ENCODE results near the gene SS18L1.
A peak's percentile ranks its signal among the peaks of the same experiment; 100 is the strongest.
"Not testable (repeated sequence)": the region's sequence is repeated elsewhere in the genome, so short reads cannot be mapped to it uniquely, and the experiment has no call there.

Gene SS18L1

DNA sequence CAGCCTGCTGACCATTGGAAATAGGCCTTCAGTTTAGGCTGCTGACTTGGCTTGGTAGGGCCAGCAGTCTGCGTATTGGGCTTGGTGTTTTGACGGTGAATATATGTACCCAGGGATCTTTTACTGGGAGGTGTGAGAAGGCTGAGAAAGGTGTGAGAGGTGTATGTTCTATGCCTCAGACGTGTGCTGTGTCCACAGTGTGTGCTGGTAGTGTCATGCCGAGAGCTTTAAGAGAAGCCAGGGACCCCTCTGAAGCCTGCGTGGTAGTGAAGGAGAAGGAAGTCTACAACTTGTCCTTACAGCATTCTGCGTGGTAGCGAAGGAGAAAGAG is 2.1 kb downstream of the SS18L1 start:
- TF ChIP-seq, protein P1, sequence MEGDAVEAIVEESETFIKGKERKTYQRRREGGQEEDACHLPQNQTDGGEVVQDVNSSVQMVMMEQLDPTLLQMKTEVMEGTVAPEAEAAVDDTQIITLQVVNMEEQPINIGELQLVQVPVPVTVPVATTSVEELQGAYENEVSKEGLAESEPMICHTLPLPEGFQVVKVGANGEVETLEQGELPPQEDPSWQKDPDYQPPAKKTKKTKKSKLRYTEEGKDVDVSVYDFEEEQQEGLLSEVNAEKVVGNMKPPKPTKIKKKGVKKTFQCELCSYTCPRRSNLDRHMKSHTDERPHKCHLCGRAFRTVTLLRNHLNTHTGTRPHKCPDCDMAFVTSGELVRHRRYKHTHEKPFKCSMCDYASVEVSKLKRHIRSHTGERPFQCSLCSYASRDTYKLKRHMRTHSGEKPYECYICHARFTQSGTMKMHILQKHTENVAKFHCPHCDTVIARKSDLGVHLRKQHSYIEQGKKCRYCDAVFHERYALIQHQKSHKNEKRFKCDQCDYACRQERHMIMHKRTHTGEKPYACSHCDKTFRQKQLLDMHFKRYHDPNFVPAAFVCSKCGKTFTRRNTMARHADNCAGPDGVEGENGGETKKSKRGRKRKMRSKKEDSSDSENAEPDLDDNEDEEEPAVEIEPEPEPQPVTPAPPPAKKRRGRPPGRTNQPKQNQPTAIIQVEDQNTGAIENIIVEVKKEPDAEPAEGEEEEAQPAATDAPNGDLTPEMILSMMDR (conservative IDR thresholded peaks at IDR 0.05; ENCODE audit: low read length): no peak
- DNase-seq (ENCODE audit: low read depth): no peak
- H3K4me3 ChIP-seq (ENCODE audit: low read length): no peak overlapping the region

DNA sequence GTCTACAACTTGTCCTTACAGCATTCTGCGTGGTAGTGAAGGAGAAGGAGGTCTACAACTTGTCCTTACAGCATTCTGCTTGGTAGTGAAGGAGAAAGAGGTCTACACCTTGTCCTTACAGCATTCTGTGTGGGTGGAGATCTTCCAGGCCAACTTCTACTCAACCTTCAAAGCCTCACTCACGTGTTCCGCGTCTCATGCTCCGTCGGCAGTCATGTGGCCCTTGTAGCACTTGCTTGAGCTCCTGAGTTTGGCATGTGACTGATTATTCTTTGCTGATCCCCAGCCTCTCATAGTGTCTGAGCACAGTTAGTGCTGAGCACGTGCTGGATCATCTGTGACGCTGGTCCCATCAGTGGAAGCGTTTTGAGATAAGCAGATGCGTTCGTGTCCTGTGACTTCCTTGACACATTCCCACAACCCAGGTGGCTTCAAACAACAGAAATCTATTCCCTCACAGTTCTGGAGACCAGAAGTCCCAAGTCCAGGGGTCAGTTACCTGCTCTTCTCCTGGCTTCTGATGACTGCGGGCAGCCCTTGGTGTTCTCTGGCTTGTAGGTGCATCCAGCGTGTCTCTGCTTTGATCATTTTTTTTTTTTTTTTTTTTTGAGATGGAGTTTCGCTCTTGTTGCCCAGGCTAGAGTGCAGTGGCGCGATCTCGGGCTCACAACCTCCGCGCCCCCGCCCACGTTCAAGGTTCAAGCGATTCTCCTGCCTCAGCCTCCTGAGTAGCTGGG is 2.6 kb downstream of the SS18L1 start:
- H3K4me3 ChIP-seq (ENCODE audit: low read length): no peak overlapping the region
- TF ChIP-seq, protein P1 (conservative IDR thresholded peaks at IDR 0.05; ENCODE audit: low read length): no peak
- DNase-seq (ENCODE audit: low read depth): no peak

DNA sequence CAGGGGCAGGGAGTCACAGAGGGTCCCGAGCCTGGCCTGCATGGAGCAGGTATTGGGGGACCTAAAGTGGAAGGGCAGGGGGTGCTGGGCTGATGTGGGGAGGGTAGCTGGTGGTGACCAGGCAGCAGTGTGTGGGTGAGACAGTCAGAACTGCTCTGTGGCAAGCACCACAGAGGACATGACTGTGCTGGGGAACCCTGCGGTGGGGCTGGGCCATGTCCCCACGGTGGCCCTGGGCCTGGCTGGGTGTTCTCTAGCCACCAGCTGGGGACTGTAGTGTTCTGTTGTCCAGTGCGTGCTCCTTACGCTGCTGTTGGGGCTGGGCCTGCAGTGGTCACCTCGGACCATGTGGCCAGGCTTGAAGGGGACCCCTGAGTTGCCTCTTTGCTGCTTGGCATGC is 3.6 kb downstream of the SS18L1 start:
- H3K4me3 ChIP-seq (ENCODE audit: low read length): no peak overlapping the region
- TF ChIP-seq, protein P1 (conservative IDR thresholded peaks at IDR 0.05; ENCODE audit: low read length): no peak
- DNase-seq (ENCODE audit: low read depth): no peak

DNA sequence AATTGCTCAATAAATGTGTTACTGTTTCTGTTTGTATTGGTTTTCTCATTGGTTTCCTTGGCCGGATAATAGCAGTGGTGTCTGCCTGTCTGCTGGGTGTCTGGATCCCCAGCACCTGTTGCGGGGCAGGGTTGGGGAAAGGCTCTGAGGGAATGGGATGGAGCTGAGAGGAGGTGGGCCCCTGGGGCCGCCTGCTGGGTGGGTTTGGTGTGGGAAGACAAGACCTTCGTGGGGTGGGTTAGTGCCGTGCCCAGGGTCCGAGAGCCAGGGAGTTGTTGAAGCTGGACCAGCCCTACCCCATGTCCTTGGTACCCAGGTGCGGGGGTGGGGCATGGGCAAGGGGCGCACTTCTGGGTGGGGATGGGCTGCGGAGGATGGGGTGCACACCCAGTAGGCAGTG is 4.0 kb downstream of the SS18L1 start:
- no peak overlapping the region for H3K4me3 ChIP-seq (ENCODE audit: low read length)
- no peak for DNase-seq (ENCODE audit: low read depth)
- TF ChIP-seq, protein P1 (conservative IDR thresholded peaks at IDR 0.05; ENCODE audit: low read length): no peak

DNA sequence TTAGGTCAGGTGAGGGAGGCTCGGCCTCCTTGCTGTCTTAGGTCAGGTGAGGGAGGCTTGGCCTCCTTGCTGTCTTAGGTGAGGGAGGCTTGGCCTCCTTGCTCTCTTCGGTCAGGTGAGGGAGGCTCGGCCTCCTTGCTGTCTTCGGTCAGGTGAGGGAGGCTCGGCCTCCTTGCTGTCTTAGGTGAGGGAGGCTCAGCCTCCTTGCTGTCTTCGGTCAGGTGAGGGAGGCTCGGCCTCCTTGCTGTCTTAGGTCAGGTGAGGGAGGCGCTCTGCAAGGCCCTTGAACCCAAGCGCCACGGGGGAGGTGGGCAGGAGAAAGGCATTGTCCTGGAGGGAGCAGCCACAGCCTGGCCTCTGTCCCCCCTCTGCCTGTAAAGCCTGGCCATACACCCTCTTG is 4.8 kb downstream of the SS18L1 start:
- not testable (repeated sequence) for H3K4me3 ChIP-seq (ENCODE audit: low read length); DNase-seq (ENCODE audit: low read depth)

DNA sequence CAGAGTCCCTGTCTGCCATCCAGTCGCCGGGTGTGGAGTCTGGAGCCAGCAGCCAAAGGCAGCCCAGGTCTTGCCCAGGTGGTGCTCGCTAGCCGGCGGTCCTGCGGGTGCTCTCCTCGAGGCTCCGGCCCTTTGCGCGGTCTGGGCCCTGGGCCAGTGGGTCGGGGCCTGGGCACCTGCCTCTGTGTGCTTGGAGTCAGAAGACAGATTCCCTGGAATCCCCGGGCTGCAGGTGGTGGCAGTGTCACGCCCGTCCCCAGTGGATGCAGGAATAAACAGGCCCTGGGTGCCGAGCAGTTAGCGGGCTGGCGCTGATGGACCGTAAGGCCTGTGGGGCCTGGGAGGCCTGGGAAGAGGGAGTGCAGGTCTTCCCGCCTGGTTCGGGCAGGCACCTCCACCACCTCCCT is 5.3 kb downstream of the SS18L1 start:
- DNase-seq (ENCODE audit: low read depth): no peak
- TF ChIP-seq, protein P1 (conservative IDR thresholded peaks at IDR 0.05; ENCODE audit: low read length): no peak
- no peak overlapping the region for H3K4me3 ChIP-seq (ENCODE audit: low read length)

DNA sequence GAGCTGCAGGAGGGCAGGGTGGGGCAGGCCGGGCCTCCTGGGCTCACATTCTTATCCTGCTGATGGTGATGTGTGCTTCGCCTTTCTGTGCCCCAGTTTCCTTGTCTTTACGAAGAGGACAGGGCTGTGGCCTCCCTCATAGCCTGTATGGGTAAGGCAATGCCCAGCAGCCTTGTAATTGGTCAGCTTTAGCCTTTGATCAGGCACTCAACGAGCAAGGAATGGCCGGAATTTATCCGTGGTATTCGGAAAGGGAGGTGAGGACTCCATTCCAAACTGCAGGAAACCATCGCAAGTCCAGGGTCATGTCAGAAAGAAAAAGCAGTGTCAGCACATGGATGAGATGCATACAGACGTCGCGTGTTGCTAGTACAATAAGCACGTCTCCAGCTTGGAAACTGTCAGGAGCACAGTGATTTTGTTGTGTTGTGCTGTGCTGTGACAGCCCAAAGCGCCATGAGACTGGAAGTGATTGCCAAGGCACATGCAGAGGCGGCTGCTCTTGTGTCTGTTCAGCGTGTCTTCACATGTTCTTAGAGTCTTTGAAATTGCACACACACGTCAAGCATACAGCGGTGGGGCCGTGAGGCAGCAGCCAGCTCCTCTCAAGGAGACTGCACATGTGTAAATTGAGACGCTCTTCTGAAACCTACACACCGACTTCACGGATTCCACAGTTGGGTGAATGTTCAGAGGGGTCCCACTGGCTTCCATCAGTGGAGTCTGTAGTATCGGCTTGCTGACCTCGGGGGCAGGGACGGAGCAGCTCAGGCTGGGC is 6.2 kb downstream of the SS18L1 start:
- DNase-seq (ENCODE audit: low read depth): peak; percentile 39
- TF ChIP-seq, protein P1 (conservative IDR thresholded peaks at IDR 0.05; ENCODE audit: low read length): no peak
- H3K4me3 ChIP-seq (ENCODE audit: low read length): no peak overlapping the region
